Common myeloid progenitor, CD34-positive (primary cell): ENCODE measurements around the gene IMPG2. TPM values are rescaled to one million over a fixed set of nuclear protein-coding genes. Genes with fewer than 3 reads are reported as not detected.

Experiments
- CTCF ChIA-PET: fragments of 350-600 bp; sonication (Branson Sonifier 250); formaldehyde crosslinking; loops from one replicate; lab custom pipeline; 2021; ENCODE audit warnings: antibody characterized with exemption; lab: Charles Lee
- POLR2A ChIA-PET: fragments of 350-600 bp; sonication (Branson Sonifier 250); formaldehyde crosslinking; loops from one replicate; lab custom pipeline; 2021; ENCODE audit warnings: antibody characterized with exemption; lab: Charles Lee
- DNase-seq, 3 donors: peaks; one replicate each; pipeline versions ENCODE4 v3.0.0 to v3.0.0-alpha.2; 2013
- H3K27ac ChIP-seq, 2 experiments: 1 replicate in 1 of 2; 2 replicates in 1 of 2; pipeline ENCODE4 v1.7.0; 2013; ENCODE audit warnings: inconsistent platforms in 2 of 2, low read length in 2 of 2, mild to moderate bottlenecking in 2 of 2, low read depth in 1 of 2, moderate library complexity in 1 of 2; ENCODE audit not compliant: severe bottlenecking in 2 of 2, insufficient read depth in 1 of 2, poor library complexity in 1 of 2
- H3K27me3 ChIP-seq, 5 experiments: replicated peaks in 2 of 5; 1 replicate in 3 of 5; 2 replicates in 2 of 5; pipeline versions ENCODE4 v1.6.1 to v1.7.0; 2013; ENCODE audit warnings: low read length in 4 of 5, mild to moderate bottlenecking in 2 of 5, moderate library complexity in 2 of 5, inconsistent platforms in 1 of 5; ENCODE audit not compliant: insufficient read depth in 5 of 5, control insufficient read depth in 4 of 5
- H3K36me3 ChIP-seq, 4 experiments: 1 replicate in 2 of 4; 2 replicates in 2 of 4; pipeline versions ENCODE4 v1.6.1 to v1.7.0; 2013; ENCODE audit warnings: low read length in 3 of 4, control low read depth in 1 of 4, mild to moderate bottlenecking in 1 of 4; ENCODE audit not compliant: control insufficient read depth in 4 of 4, insufficient read depth in 4 of 4
- H3K4me1 ChIP-seq, 4 experiments: 1 replicate in 3 of 4; 2 replicates in 1 of 4; pipeline versions ENCODE4 v1.6.1 to v1.7.1; 2013; ENCODE audit warnings: low read length in 3 of 4, mild to moderate bottlenecking in 3 of 4, control low read depth in 1 of 4, inconsistent platforms in 1 of 4, moderate library complexity in 1 of 4; ENCODE audit not compliant: control insufficient read depth in 4 of 4, insufficient read depth in 4 of 4; ENCODE audit errors: control extremely low read depth in 1 of 4
- H3K4me3 ChIP-seq, 7 experiments: 1 replicate in 4 of 7; 2 replicates in 3 of 7; pipeline versions ENCODE4 v1.5.1 to v1.7.0; 2013; ENCODE audit warnings: mild to moderate bottlenecking in 7 of 7, low read length in 6 of 7, moderate library complexity in 6 of 7, inconsistent platforms in 2 of 7, low read depth in 2 of 7, control low read depth in 1 of 7; ENCODE audit not compliant: insufficient read depth in 4 of 7, control insufficient read depth in 1 of 7; ENCODE audit errors: extremely low read depth in 1 of 7
- H3K9me3 ChIP-seq, 5 experiments: 1 replicate in 4 of 5; 2 replicates in 1 of 5; pipeline versions ENCODE4 v1.6.1 to v1.7.1; 2013; ENCODE audit warnings: low read length in 4 of 5, mild to moderate bottlenecking in 2 of 5, inconsistent platforms in 1 of 5, low read depth in 1 of 5, moderate library complexity in 1 of 5; ENCODE audit not compliant: control insufficient read depth in 4 of 5, insufficient read depth in 2 of 5; ENCODE audit errors: control extremely low read depth in 1 of 5
- WGBS: methylation state at CpG from one replicate; pipeline ENCODE4 v1.1.5; 2013; ENCODE audit not compliant: insufficient coverage; 5-methylcytosine and 5-hydroxymethylcytosine counted together
- polyA plus RNA-seq: library from polyadenylated mRNA; unstranded; fragments of 120-200 nt; gene quantifications from one replicate; pipeline ENCODE4 v1.2.1, GENCODE V29; 2013

Gene IMPG2
- 0.65 TPM for polyA plus RNA-seq

- DNase-seq = no peak
- no CpG with 5 or more reads among the region's 2 CpGs for WGBS
- Histone ChIP-seq H3K4me3 (no peak within 1 kb of the TSS), H3K4me1 (no peaks in the 10 kb centered on the region), H3K9me3 (no peaks in the 10 kb centered on the region), H3K27ac (no peak within 1 kb of the TSS), H3K27me3 (no peaks in the 10 kb centered on the region), H3K36me3 (peaks cover 0 to 2% (median 0%) of the 10 kb centered on the region in 4 experiments)
- ChIA-PET CTCF (interaction anchor here (0.6 kb wide), 1 partner anchor 137 kb away, joined by 3 read pairs; no protein-coding TSS in a partner anchor), POLR2A (no interaction called here)
Measured at GRCh38 chr3:101320475-101320874, at the start of gene IMPG2. IMPG2 (minus strand) TSS chr3:101320575; CDS start chr3:101320372, 203 bp downstream.

- Histone ChIP-seq H3K9me3 (peaks cover 0 to 13% (median 7%) of the 10 kb centered on the region in 5 experiments), H3K4me3 (no peak overlapping the region), H3K27me3 (no peaks in the 10 kb centered on the region), H3K36me3 (peaks cover 6 to 43% (median 16%) of the 10 kb centered on the region in 4 experiments), H3K27ac (no peak overlapping the region), H3K4me1 (no peaks in the 10 kb centered on the region)
- CTCF ChIA-PET = no interaction called here
- POLR2A ChIA-PET = no interaction called here
- no peak for DNase-seq
- no CpG with 5 or more reads among the region's 2 CpGs for WGBS
Measured at GRCh38 chr3:101362406-101362805, 42.0 kb upstream of the IMPG2 start.

GRCh38 chr3:101351829-101352228 is 31.5 kb upstream of the IMPG2 start:
- peak in 2 of 3 donors; percentile 26 to 31 for DNase-seq
- CTCF ChIA-PET = no interaction called here
- POLR2A ChIA-PET = no interaction called here
- Histone ChIP-seq H3K9me3 (no peaks in the 10 kb centered on the region), H3K36me3 (peaks cover 4 to 16% (median 10%) of the 10 kb centered on the region in 4 experiments), H3K27me3 (no peaks in the 10 kb centered on the region), H3K4me1 (no peaks in the 10 kb centered on the region), H3K27ac (no peak overlapping the region), H3K4me3 (no peak overlapping the region)
- no CpG with 5 or more reads among the region's 1 CpG for WGBS

DNA sequence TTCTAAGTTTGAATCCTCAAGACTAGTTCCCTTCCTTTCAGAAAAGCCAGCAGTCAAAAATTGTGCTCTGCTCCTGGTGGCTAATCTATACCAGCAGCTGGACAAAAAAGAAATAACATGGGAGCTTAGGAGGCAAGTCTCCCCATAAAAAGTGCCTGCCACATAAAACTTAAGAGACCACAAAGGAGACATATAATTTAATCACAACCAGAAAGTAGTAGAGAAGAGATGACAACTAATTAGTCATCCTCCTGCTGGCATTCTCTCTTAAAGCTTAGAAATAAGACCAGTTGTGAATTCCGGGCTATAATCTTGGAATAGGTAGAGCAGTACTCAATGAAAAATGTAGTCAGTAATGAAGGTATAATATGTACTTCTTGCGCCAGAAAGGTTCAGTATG is 20.2 kb upstream of the IMPG2 start:
- DNase-seq = no peak
- WGBS = no CpG with 5 or more reads among the region's 2 CpGs
- H3K27ac ChIP-seq = no peak overlapping the region
- H3K27me3 ChIP-seq = no peaks in the 10 kb centered on the region
- no peak overlapping the region for H3K4me3 ChIP-seq
- CTCF ChIA-PET = no interaction called here
- H3K9me3 ChIP-seq = no peaks in the 10 kb centered on the region
- POLR2A ChIA-PET = no interaction called here
- no peaks in the 10 kb centered on the region for H3K4me1 ChIP-seq
- peaks cover 5 to 26% (median 9%) of the 10 kb centered on the region in 4 experiments for H3K36me3 ChIP-seq

- Histone ChIP-seq H3K27me3 (no peaks in the 10 kb centered on the region), H3K4me1 (no peaks in the 10 kb centered on the region), H3K36me3 (peaks cover 9 to 22% (median 12%) of the 10 kb centered on the region in 4 experiments), H3K9me3 (no peaks in the 10 kb centered on the region), H3K4me3 (no peak overlapping the region), H3K27ac (no peak overlapping the region)
- ChIA-PET POLR2A (no interaction called here), CTCF (no interaction called here)
- DNase-seq = no peak
- WGBS = 91% methylated on average over 7 of the region's 7 CpGs
Measured at GRCh38 chr3:101333883-101334282, 13.5 kb upstream of the IMPG2 start.

DNA sequence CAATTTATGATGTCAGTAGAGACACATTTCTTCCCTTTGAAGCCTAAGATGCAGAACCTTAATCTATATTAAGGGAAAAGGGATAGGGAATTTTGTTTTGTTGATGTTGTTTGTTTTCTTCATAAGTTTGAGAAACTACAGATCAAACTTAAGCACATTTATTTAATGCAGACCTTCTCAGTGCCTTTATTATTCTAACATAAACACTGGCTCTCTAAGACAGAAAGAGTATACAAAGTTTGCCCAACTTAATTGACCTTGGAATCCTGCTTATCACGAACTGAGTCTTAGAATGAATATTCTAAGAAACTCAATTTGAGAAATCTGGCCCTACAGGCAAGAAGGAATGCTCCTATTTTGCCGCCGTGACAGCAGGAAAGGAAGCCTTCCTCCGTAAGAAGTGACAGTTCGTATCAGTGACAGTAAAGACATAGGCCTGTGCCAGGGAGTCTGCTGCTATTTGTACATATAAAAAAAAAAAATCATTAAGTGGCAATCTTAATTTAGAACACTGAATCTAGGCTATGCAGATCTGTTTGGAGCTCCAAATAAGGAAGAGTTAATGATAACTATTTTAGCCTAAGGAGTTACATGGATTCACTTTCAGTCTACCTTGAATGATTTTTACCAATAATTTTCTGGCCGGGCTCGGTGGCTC is 8.8 kb upstream of the IMPG2 start:
- POLR2A ChIA-PET = no interaction called here
- no peak overlapping the region for H3K4me3 ChIP-seq
- CTCF ChIA-PET = interaction anchor here (0.6 to 1.3 kb wide), 2 partner anchors 10 to 43 kb away, joined by 3 to 4 read pairs; no protein-coding TSS in a partner anchor

GRCh38 chr3:101325393-101326134 is 5.2 kb upstream of the IMPG2 start:
- 94% methylated on average over 3 of the region's 5 CpGs for WGBS
- Histone ChIP-seq H3K4me3 (no peak overlapping the region), H3K4me1 (no peaks in the 10 kb centered on the region), H3K27ac (no peak overlapping the region), H3K9me3 (no peaks in the 10 kb centered on the region), H3K36me3 (peaks cover 8 to 25% (median 12%) of the 10 kb centered on the region in 4 experiments), H3K27me3 (no peaks in the 10 kb centered on the region)
- DNase-seq = peak; percentile 8 to 60 (median 15)
- ChIA-PET POLR2A (interaction anchor here (0.6 kb wide), 1 partner anchor 198 kb away, joined by 4 read pairs; no protein-coding TSS in a partner anchor), CTCF (no interaction called here)

More for the DNA sequence above, 8.8 kb upstream of the IMPG2 start:
- Histone ChIP-seq H3K36me3 (peaks cover 9 to 27% (median 17%) of the 10 kb centered on the region in 4 experiments), H3K9me3 (no peaks in the 10 kb centered on the region), H3K27ac (no peak overlapping the region), H3K27me3 (no peaks in the 10 kb centered on the region), H3K4me1 (no peaks in the 10 kb centered on the region)
- WGBS = 100% methylated on average over 1 of the region's 7 CpGs
- DNase-seq = no peak
